Stimulated activated CD8-positive, alpha-beta memory T cell treated with anti-CD3 and anti-CD28 coated beads, Interleukin-7, amount 100 ng/mL, for 4 hours (primary cell): ENCODE measurements around the gene STX12.

Source experiments
- DNase-seq, 2 donors: peaks; one replicate each; pipeline ENCODE4 v3.0.0-alpha.2; 2020; ENCODE audit warnings: low read depth in 2 of 2

Gene STX12

DNA sequence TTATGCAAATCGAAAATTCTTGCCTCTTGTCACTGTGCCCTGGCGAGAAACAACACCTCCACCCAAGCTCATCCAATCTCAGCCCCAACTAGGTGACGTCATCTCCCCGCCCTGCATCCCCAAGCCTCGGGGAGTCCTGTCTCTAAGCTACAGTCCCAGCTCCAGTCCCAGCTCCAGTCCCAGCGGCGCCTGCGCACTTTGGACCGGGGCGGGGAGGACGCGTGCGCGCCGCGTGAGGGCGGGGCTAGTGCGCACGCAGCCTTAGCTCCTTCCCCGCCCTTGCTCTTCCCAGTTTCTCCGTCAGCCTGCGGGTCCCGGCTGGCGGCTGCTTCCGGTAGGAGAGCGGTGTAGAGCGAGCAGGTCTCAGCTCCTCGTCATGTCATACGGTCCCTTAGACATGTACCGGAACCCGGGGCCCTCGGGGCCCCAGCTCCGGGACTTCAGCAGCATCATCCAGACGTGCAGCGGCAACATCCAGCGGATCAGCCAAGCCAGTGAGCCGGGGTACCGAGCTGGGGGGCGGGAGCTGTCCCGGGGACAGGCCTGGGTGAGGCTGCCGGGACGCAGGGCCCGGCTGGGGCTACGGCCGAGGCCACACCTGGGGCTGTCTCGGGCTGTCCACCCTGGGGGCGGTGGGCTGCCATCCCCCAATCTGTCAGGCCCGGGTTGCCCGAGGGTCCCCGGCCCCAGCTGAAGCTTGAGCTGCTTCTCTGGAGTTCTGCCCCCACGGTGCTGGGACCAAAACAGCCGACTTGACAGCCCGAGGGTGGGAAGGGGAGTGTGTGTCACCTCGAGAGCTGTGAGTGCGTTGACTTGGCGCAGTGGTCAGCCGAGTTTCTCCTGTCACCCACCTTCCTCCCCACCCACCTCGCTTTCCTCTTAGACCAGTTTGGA is at the start of gene STX12:
STX12 (plus strand) TSS at position 288 of the 894 bp plus-strand sequence; CDS start at position 377, 89 bp downstream.
- DNase-seq: peak; percentile 97 to 99

- no peak for DNase-seq
Measured at GRCh38 chr1:27724961-27725373, 48.1 kb upstream of the STX12 start.

DNA sequence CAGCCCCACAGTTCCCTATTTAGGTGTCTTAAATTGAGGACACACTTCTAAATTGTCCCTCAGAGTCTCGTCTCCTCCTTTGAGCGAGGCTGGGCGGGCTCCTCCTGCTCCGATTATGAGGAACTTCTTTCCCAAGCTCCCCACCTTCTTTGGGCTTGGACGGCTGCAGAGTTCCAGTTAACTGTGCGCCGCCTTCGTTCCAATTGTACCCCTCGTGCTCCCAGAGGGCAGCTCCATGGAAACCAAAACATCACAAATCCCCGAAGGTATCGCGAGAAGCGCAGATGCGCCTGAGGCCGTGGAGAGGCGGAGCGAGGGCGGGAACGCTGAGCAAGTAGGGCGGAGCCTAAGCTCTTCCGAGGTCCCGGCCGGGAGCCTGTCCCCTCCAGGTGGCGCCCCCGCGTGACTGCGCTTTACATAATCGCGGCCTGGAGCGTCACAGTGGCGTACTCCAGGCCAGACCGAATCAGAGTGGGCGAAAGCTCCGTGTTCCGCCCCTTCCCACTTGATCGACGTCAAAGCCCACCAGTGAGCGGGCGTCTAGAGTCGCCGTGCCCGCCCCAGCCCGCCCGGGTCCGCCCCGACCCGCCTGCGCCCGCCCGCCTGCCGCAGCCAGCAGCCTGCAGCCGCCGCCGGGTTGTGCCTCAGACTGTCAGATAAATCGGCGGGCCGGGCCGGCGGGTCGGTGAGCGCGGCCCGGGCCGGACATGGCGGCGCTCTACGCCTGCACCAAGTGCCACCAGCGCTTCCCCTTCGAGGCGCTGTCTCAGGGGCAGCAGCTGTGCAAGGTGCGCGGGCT is 47.4 kb upstream of the STX12 start, which contains the start of gene FAM76A:
FAM76A (plus strand) TSS at position 588 of the 799 bp plus-strand sequence; CDS start at position 708, 120 bp downstream.
- peak; percentile 98 to 99 for DNase-seq

GRCh38 chr1:27726173-27727044 is 46.6 kb upstream of the STX12 start:
- peak; percentile 7 to 31 for DNase-seq

DNA sequence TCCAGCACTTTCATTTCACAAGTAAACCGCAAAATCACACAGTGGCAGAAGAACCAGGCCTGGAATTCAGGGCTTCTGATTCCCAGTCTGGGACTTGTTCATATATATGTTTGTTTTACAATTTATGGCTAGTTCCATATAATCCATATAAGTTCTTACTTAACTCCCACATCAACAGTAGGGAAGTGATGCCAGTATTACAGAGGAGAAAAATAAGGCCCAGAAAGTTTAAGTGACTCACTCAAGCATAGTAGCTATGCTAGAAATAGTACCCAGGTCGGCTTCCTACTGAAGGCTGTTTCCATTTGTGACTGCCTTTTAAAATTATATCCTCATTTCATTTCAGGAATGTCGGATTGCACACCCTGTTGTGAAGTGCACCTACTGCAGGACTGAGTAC is 45.9 kb upstream of the STX12 start:
- no peak for DNase-seq

DNA sequence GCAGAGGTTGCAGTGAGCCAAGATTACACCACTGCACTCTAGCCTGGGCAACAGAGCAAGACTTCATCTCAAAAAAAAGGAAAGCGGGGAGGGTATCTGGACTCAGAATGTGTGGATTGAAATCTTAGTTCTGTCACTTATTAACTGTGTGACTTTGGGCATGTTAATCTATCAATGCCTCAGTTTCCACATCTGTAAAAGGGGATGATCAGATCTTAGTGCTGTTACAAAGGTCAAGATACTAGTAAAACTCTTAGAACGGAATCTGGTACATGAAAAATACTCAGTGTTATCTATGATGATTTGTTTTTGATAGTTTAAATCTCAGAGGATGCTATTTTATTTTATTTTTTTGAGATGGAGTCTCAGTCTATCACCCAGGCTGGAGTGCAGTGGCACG is 36.8 kb upstream of the STX12 start:
- DNase-seq: no peak

GRCh38 chr1:27741121-27741520 is 31.9 kb upstream of the STX12 start:
- no peak for DNase-seq

DNA sequence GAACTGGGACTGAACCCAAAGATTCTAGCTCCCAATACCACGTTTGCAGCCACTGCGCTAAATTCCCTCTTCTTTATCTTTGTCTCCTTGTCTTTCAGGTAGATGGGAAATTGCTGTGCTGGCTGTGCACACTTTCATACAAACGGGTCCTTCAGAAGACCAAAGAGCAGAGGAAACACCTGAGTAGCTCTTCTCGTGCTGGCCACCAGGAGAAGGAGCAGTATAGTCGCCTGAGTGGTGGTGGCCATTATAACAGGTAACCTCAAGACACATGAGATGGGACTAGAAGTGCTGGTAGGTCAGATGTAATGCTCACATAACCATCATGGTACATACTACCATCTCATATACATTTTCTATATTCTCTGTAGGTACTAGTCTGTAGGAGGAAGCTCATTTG is 28.5 kb upstream of the STX12 start:
- DNase-seq: no peak

DNA sequence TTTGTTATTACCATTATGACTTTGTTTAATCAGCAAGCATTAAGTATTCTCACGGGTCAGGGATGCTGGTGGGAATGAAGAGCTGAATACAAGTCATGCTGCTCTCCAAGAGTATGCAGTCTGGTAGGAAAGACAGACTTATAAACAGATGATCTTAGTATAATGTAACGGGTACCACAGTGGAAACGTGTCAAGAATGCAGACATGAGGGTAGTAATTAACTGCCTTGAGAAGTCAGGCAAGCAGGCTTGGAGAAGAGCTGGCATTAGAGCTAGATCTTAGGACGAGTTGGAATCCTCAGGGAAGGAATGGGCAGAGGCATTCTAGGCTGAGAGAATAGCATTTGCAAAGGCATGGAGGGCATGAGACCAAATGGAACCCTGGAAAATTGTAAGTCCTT is 27.6 kb upstream of the STX12 start:
- DNase-seq: no peak

- no peak for DNase-seq
Measured at GRCh38 chr1:27752360-27752759, 20.7 kb upstream of the STX12 start.

- DNase-seq: no peak
Measured at GRCh38 chr1:27755286-27755685, 17.7 kb upstream of the STX12 start.

- DNase-seq: no peak
Measured at GRCh38 chr1:27755865-27756264, 17.2 kb upstream of the STX12 start.

- no peak for DNase-seq
Measured at GRCh38 chr1:27759236-27759635, 13.8 kb upstream of the STX12 start.

DNA sequence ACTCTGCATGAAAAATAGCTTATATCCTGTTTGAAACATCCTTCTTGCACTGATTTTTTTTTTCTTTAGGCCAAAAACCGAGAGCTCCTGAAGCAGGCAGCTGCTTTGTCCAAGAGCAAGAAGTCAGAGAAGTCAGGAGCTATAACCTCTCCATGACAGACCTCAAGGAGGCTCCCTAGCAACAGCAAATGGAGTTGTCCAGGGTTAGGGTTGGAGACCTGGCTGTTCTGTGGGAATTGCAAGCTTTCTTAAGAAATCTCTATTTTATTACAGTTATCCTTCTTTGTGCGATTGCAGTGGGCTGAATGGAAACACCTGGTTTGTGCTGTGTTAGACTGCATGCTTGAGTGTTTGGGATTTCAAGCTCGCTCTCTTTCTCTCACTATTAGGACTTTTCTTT is 12.6 kb upstream of the STX12 start:
- no peak for DNase-seq

DNA sequence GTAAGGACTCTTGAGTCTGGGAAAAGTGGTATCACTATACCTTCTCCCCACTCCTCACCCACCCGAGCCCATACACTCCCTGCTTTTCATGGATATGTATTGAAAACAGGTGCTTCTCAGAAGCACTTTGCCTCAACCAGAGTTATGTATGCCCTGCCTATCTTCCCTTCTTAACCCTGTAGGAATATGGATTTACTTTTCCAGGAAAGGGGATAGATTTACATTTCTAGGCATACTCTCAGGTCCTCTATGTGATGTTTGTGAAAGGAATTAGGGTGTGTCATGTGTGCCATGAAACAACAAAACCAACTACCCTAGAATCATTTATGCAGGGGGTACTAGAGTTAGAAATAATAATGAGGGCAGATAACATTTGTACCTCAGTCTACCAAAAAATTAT is 11.0 kb upstream of the STX12 start:
- DNase-seq: no peak

GRCh38 chr1:27763358-27763757 is 9.7 kb upstream of the STX12 start:
- no peak for DNase-seq

GRCh38 chr1:27770293-27770830 is 2.7 kb upstream of the STX12 start:
- DNase-seq: no peak

GRCh38 chr1:27772036-27772931 is 735 bp upstream of the STX12 start:
- DNase-seq: no peak

- no peak for DNase-seq
Measured at GRCh38 chr1:27773826-27774445, 917 bp downstream of the STX12 start.

GRCh38 chr1:27774654-27775053 is 1.6 kb downstream of the STX12 start:
- DNase-seq: no peak
